Fibroblast of skin of scalp (primary cell): ENCODE results near the gene PRTN3.
"Not testable (repeated sequence)": the region's sequence is repeated elsewhere in the genome, so short reads cannot be mapped to it uniquely, and the experiment has no call there.

Source experiments
- DNase-seq: peaks from one replicate; pipeline ENCODE4 v3.0.0-alpha.2; 2013

The PRTN3 gene

DNA sequence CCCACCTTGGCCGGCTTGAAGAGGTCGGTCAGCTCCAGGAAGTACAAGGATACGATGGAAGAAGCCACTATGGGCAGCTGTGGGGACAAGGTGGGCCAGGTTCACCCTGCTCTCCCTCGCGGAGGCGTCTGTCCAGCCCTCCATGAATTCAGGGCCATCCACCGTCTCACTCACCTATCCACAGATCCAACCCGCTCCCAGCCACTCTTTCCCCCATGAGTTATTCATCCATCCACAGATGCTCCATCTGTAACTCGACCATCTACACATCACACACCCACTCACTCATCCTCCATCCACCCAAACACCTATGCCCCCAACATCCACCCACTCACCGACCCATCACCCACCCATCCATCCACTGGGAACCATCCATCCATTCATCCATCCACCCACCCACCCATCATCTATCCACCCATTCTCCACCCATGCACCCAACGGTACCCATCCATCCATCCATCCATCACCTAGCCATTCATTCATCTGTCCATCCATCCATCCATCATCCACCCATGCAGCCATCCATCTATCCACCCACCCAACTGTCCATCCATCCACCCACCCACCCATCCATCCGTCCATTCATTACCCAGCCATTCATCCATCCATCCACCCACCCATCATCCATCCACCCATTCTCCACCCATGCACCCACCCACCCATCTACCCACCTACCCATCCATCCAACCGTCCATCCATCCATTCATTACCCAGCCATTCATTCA, 24.9 kb upstream of the PRTN3 start:
- no peak for DNase-seq

DNA sequence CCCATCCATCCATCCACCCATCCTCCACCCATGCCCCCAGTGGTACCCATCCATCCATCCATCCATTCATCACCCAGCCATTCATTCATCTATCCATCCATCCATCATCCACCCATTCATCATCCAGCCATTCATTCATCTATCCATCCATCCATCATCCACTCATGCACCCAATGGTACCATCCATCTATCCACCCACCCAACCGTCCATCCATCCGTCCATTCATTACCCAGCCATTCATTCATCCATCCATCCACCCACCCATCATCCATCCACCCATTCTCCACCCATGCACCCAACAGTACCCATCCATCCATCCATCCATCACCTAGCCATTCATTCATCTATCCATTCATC, 24.3 kb upstream of the PRTN3 start:
- no peak for DNase-seq

DNA sequence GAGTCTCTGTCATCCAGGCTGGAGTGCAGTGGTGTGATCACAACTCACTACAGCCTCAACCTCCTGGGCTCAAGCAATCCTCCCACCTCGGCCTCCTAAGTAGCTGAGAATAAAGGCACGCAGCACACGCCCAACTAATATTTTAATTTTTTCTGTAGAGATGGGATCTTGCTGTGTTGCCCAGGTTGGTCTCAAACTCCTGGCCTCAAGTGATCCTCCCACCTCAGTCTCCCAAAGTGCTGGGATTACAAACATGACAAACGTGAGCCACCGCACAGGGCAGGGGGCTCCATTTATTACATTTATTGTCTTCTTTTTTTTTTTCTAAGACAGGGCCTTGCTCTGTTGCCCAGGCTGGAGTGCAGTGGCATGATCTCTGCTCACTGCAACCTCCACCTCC, 20.6 kb upstream of the PRTN3 start:
- DNase-seq, result not testable (repeated sequence)

DNA sequence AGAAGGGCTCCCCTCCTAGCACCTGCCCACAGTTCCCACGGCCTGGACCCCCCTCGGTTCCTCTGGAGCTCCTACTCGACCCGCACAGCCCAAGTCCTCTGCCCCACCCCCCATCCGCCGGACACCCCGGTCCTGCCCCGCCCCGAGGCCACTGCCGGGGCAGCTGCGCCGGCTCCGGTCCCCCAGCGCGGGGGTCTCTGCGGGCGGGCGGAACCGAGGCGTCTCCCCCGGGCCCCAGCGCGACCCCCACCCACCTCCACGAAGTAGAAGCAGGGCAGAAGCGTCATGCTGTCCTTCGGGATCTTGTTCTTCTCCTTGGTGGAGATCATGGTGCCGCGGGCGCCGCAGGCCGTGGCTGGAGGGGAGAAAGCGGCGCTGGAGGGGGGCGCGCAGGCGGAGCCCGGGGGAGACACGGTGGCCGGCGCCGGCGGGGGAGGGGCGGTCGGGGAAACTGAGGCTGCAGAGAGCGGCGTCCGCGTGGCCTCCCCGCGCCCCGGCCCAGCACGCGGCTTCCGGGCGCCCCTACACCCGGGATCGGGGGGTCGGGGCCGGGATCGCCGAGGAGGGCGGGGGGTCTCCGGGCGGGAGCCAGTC, 19.5 kb upstream of the PRTN3 start:
- DNase-seq, result no peak

DNA sequence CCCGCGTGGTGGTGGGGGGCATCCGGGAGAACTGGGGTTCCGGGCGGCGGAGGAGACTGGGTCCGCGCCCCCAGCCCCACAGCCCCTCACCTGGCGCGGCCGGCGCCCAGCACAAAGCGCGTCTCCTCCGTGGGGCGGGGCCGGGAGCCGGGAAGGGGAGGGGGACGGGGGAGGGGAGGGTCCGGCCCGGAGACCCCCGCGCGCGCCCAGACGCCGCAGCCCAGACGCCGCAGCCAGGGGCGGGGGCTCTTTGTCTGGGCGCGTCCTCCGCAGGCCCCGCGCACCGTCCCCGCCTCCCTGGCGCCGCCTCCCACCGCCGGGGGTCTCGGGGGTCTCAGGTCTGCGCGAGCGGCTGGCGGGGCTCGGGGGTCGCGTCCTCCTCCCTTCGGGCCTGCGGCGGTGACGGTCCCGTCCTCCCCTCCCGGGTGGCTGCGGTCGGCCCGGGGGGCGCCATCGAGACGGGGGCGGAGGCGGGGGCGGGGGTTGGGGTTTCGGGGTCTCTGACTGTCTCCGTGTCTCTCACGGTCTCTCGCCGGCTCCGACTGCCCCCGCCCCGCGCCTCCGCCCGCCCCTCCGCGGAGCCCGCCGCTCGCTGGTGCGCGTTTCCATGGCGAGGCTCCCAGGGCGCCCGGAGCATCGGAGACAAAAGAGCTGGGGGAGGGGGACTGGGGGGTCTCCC, 18.8 kb upstream of the PRTN3 start, which contains the start of gene PLPPR3:
PLPPR3 (minus strand) TSS at position 131 of the 679 bp plus-strand sequence. CDS start 396 bp downstream, outside the sequence.
- no peak for DNase-seq

DNA sequence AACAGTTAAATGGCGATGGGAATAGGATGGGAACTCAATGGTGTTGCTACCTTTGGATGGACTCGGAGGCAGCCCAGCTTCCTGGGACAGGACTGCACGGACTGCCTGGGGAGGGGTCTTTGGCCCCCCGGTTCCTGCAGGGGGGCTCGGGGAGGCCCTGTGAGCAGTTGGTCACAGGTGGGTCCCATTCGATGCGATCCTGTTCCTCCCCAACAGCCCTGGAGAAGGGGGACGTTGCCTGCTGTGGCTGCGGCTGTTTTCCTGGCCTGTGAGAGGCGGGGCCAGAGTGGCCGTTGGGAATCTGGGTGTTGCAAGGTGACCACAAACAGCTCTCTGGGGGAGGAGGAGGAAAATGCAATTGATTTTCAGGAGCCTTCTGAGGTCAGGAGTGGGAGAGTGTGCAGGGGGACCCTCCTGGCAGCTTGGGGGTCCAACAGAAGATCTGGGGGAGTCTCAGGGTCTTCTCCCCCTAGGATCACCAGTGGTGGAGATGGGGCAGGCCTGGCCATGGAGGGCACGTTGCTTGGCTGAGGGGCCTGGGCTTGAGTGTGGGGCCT, 17.2 kb upstream of the PRTN3 start:
- DNase-seq, result no peak

DNA sequence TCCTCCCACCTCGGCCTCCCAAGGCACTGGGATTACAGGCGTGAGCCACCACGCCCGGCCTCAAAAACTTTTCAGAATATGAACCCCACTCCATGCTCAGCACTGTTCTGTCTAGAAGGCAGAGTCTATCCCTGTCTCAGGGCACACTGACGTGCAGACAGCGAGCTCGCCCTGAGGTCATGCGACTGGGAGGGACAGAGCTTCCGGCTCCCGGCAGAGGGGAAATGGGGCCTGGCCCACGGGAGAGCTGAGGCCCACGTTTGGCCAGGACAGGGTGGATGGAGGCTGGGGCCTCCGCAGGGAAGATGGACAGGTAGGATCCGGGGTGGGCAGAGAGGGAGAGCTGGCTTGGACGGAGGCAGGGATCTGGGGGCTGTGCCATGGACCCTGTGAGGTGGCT, 15.9 kb upstream of the PRTN3 start:
- no peak for DNase-seq

DNA sequence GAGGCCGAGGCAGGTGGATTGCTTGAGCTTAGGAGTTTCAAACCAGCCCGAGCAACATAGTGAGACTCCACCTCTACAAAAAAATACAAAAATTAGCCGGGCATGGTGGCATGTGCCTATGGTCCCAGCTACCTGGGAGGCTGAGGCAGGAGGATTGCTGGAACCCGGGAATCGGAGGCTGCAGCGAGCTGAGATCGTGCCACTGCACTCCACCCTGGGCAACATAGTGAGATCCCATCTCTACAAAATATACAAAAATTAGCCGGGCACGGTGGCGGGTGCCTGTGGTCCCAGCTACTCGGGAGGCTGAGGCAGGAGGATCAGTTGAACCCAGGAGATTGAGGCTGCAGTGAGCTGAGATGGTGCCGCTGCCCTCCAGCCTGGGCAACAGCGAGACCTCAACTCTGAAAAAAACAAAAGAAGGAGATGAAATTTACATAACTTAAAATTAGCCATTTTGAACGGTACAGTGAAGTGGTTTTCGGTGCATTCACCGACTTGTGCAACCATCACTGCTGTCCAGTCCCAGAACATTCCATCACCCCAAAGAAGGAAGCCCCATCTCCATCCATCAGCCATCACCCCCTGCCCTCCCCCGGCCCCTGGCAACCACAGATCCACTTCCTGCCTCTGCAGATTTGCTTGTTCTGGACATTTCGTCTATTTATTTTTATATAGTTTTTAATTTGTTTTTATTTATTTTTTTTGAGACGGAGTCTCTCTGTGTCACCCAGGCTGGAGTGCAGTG, 14.7 kb upstream of the PRTN3 start:
- DNase-seq, result no peak

DNA sequence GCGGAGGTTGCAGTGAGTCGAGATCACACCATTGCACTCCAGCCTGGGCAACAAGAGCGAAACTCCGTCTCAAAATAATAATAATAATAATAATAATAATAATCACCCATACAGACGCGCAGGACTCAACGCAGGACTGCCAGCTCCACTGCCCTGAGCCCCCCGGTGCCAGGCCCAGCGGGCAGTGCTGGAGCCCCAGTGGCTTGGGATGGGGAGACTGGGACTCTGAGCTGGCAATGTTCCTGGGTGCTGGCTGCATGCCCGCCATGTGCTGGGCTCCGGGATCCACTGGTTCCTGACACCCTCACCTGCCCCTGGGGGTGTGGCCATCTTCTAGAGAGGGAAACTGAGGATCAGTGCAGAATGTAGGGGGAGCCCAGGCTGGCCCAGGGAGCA, 13.5 kb upstream of the PRTN3 start:
- no peak for DNase-seq

DNA sequence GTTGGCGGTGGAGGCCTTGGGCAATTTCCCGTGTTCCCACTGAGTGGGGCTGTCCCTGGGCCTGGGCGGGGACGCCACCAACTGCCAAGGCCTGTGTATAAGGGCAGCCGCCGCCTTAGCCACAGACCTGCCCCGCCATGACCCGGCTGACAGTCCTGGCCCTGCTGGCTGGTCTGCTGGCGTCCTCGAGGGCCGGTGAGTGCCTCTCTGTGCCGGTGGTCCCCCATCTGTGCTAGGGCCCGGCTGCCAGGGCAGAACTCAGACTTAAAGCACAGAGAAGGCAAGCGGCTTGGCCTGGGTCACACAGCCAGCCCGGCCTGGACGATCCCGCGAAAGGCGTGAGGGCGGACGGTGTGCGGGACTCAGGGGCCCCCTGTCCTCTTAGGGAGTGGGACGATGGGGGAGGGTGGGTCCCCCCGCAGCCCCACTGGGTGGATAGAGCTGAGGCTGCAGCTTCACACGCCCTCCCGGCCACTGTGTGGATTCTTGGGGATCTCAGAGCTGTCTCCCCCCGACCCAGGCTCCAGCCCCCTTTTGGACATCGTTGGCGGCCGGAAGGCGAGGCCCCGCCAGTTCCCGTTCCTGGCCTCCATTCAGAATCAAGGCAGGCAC, 13.0 kb upstream of the PRTN3 start, which contains the start of gene AZU1:
AZU1 (plus strand) TSS at position 128 of the 612 bp plus-strand sequence; CDS start at position 138, 10 bp downstream.
- no peak for DNase-seq

DNA sequence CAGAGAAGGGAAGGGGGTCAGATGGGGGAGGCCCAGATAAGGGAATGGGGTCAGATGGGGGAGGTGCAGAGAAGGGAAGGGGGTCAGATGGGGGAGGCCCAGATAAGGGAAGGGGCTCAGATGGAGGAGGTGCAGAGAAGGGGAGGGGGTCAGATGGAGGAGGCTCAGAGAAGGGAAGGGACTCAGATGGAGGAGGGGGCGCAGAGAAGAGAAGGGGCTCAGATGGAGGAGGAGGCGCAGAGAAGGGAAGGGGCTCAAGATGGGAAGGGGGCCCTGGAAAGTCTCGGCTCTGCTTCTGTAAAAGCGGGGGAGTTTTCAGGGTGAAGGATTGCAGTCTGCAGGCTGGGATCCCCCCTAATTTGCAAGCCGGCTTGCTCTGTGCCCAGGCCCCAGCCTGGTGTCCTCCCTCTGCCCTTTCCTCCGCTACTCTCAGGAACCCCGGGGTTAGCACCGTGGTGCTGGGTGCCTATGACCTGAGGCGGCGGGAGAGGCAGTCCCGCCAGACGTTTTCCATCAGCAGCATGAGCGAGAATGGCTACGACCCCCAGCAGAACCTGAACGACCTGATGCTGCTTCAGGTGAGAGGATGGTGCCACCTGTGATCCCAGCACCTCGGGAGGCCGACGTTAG, 11.6 kb upstream of the PRTN3 start:
- DNase-seq, result no peak

DNA sequence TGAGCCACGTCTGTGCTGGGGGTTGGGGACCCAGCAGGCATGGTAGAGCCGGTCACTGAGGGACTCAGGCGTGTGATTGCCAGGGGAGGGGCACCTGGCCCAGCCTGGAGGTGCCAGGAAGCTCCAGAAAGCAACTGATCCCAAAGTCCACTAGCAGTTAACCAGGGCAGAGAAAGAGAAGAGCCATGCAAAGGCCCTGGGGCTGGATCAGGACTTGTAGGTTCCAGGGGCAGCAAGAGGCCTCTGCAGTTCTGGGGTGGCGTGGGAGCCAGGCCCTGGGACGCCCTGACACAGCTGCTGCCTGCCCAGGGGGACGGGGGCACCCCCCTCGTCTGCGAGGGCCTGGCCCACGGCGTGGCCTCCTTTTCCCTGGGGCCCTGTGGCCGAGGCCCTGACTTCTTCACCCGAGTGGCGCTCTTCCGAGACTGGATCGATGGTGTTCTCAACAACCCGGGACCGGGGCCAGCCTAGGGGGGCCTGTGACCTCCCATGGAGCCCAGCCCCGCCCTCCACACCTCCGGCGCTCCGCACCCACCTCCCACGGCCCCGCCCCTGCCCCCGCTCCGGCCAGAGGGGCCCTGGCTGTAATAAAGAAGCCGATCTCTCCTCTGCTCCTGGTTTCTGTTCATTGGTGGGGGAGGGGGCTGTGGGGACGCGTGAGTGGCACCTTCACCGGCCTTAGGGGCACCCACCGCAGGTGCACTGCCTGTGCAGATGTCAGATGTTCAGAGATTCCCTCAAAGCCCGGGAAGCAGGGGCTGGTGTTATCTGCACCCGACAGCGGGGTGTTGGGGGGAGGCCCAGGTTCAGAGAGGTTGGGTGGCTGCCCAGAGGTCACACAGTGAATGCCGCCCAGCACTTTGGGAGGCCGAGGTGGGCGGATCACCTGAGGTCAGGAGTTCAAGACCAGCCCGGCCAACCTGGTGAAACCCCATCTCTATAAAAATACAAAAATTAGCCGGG, 9.1 kb upstream of the PRTN3 start:
- no peak for DNase-seq

DNA sequence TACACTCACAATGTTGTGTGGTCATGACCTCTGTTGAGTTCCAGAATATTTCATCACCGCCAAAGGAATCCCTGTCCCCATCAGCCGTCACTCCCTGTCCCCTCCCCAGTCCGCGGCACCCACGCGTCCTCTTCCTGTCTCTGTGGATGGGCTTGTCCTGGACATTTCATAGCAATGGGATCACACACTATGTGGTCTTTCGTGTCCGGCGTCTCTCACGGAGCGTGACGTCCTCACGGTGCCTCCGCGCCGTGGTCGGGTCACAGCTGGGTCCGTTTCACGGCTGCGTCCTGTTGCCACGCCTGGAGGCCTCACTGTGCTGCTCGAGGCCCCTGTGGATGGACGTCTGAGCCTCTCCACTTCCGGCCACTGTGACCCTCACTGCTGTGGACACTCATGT, 6.6 kb upstream of the PRTN3 start:
- DNase-seq, result no peak

DNA sequence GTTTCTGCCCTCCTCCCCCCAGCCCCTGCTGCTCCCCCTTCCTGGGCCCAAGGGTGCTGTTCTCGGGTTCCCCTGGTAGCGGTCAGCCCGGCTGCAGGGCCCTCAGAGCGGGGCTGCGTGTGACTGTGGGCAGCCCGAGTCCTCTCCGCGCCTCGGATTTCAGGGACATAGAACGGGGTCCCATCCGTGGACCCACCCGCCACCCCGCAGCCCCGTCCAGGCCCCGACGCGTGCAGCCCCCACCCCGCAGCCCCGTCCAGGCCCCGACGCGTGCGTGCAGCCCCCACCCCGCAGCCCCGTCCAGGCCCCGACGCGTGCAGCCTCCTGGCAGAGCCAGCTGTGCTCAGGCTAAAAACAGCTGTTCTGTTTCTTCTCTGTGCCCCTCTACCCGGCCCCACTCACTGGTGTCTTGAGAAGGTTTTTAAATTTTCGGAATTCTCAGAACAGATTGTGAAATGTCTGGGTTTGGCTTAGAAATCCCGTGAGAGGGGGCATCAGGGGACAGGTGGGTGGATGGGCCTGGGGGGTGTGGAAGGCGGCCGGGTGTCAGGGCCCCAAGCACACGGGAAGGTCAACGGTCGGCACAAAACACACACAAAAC, 5.5 kb upstream of the PRTN3 start:
- DNase-seq, result no peak

DNA sequence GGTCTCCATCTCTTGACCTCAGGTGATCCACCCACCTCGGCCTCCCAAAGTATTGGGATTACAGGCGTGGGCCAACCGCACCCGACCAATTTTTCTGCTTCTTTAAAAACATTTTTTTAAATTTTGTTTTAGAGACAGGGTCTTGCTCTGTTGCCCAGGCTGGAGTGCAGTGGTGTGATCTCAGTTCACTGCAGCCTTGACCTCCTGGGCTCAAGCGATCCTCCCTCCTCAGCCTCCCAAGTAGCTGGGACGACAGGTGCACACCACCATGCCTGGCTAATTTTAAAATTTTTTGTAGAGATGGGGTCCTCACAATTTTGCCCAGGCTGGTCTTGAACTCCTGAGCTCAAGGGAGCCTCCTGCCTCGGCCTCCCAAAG, 2.0 kb downstream of the PRTN3 start:
- not testable (repeated sequence) for DNase-seq

DNA sequence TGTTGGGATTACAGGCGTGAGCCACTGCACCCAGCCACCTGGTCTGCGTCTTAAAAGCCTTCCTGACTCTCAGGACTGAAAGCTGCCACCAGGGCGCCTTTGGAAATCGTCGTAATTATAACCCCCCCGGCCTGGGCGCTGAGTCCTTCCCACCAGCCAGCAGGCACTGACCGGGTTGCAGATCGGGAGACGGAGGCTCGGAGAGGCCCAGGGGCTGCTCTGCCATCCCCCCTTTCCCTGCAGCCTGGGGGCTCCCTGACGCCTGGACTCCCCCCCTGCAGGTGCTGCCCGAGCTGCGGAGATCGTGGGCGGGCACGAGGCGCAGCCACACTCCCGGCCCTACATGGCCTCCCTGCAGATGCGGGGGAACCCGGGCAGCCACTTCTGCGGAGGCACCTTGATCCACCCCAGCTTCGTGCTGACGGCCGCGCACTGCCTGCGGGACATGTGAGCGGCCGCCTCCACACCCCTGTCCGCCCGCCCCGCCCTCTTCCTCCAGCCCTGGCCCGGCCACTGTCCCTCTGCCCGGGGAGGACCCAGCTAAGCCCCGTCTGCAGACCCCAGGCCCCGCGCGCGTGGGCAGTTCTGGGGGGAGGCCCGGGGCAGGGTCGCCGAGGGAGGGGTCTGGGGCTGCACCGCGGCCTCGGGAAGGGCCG, 2.5 kb downstream of the PRTN3 start:
- no peak for DNase-seq

DNA sequence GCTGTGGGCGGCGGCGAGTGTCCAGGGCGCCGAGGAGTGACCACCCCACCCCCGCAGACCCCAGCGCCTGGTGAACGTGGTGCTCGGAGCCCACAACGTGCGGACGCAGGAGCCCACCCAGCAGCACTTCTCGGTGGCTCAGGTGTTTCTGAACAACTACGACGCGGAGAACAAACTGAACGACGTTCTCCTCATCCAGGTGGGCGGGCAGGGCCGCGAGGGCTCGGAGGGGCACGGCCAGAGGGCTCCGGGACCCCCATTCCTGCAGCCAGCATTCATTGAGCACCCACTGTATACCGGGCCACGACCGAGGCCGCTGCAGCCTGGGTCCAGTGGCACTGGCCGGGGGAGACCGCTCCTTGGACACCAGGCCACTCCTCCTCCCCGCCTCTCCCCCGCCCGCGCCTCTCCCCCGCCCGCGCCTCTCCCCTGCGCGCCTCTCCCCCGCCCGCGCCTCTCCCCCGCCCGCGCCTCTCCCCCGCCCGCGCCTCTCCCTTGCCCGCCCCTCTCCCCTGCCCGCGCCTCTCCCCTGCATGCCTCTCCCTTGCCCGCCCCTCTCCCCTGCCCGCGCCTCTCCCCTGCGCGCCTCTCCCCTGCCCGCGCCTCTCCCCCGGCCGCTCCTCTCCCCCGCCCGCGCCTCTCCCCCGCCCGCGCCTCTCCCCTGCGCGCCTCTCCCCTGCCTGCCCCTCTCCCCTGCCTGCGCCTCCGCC, 3.2 kb downstream of the PRTN3 start:
- no peak for DNase-seq

DNA sequence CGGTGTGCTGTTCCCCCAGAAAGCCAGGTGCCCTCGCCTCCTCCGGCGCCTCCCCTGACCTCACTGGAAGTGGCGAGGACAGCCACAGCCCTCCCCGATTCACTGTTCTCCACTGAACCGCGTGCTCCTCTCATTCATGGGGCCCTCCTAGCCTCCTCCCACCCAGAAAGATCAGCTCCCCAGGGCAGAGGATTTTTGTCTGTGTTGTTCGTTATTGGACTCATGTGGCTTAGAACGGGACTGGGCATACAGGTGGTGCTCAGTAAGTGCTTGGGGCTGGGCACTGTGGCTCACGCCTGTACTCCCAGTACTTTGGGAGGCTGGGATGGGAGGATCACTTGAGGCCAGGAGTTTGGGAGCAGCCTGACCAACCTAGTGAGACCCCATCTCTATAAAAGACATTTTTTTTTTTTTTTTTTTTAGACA, 3.8 kb downstream of the PRTN3 start:
- no peak for DNase-seq
